HG02678 (cell line): Measurements from ENCODE around the gene TCF4.
A peak's percentile ranks its signal among the peaks of the same experiment; 100 is the strongest.

Experiments used
- ATAC-seq: cut with Tn5 transposase; IDR thresholded peaks from one replicate; pipeline ENCODE4 v1.9.1; 2021; ENCODE audit warnings: mild to moderate bottlenecking, moderate library complexity; ENCODE audit not compliant: unreplicated experiment

TCF4 gene

DNA sequence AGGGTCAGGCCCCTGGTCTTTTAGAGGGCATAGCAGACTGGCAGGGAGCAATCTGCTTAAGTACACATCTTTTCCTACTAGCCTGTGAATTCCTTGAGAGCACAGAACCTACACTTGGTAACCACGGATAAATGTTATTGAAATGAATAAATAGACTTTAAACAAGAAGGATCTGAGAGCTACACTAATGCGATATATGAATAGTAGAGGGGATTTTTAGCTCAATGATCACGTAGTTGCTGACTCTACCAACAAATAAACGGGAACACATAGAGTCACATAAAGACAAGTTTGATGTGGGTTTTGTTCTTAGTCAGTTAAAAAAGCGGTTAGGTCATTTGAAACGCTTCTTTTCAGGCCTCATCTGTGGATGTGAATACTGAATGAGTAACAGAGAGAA lies 338.4 kb downstream of the TCF4 start:
- peak; percentile 48 for ATAC-seq

DNA sequence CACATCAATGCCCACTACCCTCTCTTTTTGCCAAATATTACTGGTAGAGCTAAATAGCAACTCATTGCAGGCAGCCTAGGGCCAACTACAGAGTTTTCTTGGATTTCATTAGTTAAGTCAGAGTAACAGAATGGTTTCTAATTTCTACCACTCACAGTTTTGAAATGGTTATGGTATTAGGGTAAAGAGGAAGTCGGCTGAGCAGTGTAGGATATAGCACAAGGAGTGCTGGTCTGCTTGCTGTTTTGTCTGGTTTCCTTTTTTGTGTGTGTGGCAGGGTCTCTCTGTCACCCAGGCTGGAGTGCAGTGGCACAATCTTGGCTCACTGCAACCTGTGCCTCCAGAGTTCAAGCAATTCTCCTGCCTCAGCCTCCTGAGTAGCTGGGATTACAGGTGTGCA lies 339.5 kb downstream of the TCF4 start:
- no peak for ATAC-seq

DNA sequence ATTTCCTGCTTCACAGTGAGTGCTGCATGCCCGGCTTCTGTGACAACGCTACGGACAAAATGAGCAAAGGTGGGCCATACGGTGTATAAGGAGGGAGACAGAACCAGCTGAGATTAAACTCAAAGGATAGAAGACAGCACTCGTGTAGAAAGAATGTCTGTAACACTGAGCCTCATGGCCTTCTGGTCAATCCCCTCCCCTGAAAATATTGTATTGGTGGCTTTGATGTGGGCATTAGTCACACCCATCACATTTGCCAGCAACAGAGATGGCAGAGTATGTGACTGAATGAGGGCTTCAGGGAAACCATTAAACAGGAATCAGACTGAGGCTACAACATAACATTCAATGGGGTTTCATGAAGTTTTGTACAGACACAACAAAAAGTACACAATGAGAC lies 341.0 kb downstream of the TCF4 start:
- ATAC-seq, result no peak

DNA sequence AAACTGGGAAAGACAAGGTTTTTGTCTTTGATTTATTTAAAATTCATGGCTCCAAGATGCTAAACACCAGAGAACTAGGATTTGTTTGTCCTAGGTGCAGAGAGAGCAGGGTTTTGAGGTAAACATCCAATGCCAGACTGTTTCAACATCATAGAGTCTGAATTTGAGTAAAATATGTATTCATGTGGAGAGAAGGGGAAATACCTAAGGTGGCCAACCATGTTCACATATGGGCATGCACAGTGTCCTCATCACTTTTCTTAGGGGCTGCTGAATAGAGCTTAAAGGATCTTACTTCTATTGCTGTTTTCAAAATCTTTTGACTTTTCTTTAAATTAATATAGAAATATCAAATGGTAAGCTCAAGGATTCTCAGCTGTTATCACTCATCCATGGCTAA lies 341.7 kb downstream of the TCF4 start:
- peak; percentile 35 for ATAC-seq

DNA sequence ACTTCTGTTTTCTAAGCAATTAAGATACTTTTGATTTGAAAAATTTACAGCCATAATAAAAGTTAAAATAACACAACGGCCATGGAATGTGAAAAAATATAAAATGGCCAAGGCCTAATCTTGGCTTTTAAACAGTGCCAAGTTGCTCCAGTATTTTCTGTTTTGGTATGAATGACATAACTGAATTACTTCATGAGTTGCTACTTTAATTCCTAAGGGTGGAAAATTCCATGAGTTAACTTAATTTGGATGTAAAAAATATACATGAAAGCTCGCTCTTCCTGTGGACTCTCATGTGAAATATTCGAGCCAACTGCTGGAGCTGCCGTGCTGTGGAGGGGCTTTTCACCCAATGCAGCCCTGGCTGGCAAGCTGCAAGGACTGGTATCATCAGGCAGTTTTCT lies 342.8 kb downstream of the TCF4 start:
- no peak for ATAC-seq

DNA sequence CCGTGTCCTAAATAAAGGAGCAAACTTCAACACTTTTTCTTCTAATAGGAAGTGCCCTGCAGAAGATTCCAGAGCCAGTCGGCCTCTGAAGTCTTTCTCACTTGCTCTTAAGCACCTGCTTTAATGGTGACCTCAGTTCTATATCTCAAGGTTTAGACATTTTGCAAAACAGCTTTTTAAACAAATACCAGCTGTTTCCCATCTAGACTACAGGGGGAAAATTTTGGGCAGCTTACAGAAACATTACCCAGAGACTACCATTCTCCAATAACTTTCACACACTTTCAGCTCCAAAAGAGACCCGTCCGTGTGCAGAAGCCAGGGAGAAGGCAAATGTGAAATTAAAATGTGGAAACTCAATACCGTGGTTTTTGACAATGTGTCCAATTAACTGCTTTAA lies 343.4 kb downstream of the TCF4 start:
- no peak for ATAC-seq

DNA sequence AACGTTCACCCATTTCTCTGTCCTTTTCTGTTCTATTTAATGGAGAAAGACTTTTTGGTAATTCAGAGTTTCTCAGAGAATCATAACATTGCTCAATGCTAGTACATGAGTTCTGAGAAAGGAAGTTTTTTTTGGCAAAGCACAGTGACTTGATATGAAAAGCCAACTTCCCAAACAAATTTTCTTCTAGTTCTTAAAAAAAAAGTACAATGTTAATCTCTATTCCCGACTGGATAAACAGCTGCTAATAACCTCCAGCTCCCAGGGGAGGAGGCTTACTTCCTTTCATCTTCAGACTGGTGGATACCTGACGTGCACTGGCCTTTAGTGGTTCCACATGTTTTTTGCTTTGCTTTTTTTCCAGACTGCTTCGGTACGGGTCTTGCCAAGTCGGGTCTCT lies 344.1 kb downstream of the TCF4 start:
- no peak for ATAC-seq

DNA sequence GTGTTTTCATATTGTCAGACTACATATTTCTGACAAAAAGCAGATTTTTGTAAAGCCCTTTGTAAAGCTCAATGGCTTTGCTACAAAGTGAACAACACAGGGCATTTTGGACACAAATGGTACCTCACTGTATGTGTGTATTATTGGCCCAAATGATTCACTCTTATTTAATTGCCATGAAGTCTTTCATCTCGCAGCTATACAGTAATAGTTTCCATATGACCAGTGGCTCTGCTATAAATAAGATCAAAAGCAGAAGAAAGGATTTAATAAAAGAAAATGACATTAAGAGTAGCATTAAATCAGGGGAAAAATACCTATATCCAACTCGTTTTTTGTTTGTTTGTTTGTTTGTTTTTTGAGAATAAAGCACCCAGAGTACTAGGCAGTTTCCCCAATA lies 344.7 kb downstream of the TCF4 start:
- no peak for ATAC-seq

DNA sequence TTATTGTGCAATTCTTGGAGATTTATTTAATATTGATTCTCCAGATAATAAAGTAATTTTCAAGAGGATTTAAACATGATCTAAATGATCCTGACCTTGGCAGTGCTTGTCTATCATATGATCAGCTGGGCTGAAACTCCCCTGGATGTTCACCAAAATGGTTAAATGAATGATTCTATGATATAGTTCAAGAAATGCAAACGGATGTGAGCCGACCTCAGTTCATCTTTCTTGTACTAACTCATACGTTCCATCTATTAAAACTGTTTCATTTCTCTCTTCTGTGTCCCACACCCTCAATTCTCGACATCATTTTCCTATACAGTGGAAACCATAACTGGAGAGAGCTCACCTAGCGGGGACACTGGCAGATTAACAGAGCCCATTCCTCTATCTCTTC lies 347.0 kb downstream of the TCF4 start:
- ATAC-seq, result peak; percentile 46

DNA sequence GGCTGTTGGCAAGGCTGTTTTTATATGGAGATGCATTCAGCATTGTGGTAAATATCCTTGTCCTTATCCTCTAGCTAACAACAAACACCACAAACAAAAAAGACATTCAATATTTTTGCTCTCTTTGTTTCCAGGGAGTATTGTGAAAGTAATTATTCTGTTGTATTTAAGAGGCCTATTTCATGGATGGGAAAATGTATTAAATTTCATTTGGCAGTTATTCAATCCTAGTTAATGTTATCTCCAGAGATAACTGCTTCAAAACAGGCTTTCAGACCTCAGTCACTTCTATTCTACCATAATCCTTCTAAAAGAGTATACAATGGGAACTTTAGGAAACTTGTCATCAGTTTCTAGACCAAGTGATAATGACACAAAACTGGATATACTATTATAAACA lies 348.3 kb downstream of the TCF4 start:
- no peak for ATAC-seq

DNA sequence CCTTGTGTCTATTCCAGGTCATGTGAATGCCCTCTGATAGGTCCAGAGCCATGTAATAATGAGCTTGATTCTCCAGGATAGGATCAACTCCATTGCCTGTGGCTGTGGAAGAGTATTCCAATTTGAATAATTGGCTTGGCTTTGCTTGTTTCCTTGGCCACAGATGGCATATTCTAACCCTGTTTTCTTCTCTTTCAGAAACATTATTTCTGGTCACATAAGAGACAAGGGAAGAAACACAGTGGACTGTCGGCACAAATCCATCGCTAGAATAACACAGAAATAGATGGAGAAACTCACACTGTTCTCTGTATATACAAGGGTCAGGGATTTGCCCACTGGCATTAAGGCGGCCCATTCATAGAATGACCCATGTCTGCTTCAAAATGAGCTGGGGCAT lies 350.3 kb downstream of the TCF4 start:
- no peak for ATAC-seq

DNA sequence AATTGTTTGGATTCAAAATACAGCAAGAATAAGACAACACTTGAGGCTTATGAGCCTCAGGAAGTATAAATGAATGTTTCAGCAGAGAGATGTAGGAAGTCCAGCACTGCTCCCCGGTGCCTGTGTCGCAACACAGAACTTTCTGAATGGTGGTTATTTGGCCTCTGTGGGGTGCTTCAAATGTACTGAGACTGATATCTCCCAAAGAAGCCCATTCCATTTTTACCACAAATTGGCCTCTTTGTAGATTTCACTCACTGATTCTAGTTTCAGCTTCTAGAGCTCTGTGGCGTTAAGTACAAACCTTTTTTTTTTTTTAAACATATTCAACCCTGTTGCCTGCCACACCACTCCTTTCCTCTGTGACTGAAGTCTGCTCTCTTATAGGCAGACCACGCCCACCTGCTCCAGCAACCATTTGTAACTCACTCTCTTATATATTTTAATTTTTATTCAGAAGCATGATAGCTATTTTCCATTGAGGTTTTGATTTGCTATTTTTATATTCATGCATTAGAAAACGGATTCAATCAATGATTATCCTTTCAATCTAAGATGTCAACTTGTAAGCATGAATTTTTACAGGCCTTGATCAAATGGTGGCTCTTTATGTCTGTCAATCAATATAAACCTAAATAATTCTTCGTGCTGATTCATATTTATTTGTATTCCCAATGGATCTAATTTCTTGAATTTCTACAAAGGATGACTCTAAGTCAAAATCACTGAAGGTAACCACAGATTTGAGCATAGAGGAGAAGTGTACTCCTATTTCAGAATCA lies 351.7 kb downstream of the TCF4 start:
- peak; percentile 57 for ATAC-seq

DNA sequence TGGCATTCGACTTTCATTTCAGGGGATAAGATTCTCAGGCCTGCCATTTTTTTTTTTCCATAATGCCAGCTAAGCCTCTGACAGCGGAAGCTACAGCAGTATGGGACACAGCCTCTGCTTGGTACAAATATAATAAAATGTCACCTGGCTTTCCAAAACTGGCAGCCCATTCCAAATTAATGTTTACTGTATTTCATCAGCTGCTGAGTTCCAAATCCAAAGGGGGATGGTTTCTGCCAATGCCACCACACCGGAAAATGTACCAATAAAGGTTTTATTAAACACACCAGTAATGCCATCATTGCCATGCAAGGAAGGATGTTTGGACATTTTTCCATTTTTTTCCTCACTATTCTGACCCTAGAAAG lies 352.9 kb downstream of the TCF4 start:
- ATAC-seq, result no peak

DNA sequence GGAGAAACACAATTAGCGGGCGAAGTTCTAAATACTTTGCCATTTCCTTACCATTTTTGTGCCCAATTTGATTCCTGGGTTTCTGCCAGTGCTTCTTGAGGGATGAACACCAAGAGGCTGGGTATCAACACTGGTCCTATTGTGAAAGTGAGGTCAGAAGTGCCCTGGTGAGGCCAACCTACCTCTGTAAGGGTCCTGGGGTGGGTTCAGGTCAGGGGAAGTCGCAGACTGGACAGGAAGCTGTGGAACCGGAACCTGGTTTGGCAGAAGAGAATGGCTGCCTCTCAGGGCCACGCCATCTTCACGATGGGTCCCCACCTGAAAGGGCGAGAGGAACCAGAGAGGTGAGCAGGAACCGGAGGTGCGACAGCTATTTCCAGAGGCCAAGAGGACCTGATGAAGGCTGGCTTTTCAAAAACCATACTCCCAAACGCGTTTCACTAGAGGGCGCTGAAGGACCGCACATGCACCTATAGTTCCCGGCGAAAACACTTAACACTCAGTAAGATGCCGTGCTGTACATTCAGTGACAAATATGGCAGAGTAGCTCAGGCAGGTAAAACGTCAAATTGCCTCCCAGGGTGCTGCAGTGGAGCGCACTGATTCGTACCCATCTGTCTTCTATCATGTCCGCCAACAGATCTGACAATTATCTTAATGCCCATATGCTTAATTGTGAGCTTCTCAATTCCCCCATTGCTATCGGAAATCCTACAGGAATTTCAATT lies 353.5 kb downstream of the TCF4 start:
- ATAC-seq, result peak; percentile 67

DNA sequence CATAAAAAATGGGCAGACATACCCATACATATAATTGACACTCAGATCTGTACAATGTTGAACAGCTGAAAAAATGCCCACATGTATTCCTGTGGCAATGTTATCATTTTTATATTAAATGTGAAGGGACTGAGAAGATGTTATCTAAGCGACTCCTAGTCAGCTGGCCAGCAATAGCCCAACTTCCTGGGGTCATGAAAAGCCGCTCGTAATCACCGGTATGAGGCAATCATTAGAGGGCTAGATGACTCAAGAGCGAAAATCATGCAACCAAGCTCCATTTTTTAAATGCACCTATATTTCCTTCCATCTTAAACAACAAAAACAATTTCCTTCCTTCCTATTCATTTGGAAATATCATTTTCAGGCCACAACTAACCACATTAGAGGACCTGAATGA lies 354.1 kb downstream of the TCF4 start:
- no peak for ATAC-seq

DNA sequence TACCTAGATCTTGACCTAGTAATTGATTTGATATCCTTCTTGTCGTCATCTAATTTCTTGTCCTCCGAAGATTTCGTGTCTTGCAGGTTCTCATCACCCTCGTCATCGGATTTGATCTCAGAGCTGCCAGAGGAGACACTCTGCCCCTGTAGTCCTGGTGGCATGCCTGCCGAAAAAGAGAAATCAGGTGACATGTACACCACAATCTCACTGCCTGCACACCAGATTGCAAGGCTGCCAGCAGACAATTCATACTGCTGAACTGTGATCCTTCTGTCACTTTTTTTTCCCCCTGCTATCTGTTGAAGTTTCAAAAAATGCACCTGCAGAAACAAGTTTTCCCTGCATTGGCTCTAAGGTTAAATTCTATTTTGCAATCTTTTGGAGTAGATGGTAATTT lies 355.5 kb downstream of the TCF4 start:
- ATAC-seq, result no peak

DNA sequence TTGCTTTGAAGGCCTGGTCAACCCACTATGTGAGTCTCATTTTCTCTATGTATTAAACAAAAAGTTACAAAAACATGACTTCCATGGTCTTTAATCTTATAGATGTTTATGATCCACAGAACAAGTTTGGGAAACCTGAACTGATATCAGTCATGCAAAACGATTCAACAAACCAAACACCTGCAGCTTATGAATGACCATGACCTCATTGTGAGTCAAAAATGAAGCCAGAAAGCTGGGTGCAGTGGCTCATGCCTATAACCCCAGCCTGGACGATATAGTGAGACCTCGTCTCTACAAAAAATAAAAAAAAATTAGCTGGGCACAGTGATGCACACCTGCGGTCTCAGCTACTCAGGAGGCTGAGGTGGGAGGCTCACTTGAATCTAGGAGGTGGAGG lies 358.3 kb downstream of the TCF4 start:
- no peak for ATAC-seq

DNA sequence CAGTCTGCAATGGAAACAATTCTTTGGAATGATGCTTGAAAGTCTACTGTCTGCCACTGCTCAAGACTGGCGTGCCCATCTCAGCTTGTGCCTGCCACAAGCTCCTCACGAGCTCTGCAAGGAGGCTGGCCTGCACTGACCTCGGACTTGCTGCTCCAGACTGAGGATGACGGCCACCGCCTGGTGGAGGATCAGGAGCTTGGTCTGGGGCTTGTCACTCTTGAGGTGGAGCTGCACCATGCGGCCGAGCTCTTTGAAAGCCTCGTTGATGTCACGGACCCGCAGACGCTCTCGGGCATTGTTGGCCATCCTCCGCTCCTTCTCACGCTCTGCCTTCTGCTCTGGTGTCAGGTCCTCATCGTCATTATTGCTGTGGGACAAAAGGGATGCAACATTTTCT lies 359.3 kb downstream of the TCF4 start:
- ATAC-seq, result no peak

DNA sequence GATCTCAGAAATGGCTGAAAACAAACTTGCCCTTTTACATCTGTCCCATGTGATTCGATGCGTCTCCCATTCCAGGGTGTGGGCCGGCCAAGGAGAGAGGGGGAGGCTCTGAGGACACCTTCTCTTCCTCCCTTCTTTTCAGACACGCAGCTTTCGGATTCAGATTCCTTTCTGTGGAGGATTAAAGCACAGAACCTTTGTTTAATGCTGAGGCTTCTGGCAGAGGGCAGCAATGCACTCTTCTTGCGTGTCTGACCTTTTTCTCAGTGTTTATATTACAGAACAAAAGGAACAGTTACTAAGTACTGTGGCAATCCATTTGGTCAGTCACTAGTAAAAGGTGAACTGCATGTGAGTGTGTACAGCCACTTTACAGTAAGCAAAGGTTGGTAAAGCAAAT lies 359.8 kb downstream of the TCF4 start:
- no peak for ATAC-seq

DNA sequence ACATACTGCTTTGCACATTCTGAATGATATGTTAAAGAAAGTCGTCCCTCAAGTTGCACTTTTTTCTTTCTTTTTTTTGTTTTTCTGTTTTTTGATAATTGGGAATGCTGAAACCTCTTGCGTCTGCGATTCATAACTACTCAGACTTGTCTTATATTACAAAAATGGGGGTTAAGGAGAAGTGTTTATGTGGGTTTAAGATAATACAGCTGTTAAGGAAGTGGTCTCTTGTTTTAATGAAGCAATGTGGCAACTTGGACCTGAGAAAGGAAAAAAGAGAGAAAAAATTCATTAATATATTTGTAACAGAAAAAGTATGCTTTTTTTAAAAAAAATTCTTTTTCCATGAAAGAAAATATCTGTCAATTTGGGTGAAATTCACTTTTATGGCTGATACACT lies 360.2 kb downstream of the TCF4 start:
- no peak for ATAC-seq

DNA sequence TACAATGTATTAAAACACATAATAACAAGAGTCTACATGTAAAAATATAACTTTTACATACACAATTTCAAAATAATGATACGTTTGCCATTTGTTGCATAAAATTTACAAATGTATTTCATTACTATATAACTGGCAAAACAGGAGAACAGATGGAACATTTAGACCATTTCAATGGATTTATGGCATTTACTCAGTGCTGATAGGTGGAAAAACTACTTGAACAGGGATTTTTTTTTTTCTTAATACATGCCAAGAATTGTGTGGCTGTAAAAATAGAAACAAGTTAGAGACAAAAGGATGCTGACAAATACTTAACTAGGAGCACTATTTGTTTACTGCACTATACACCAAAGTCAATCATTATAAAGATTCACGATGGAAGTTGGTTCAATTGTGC lies 361.9 kb downstream of the TCF4 start:
- ATAC-seq, result no peak

DNA sequence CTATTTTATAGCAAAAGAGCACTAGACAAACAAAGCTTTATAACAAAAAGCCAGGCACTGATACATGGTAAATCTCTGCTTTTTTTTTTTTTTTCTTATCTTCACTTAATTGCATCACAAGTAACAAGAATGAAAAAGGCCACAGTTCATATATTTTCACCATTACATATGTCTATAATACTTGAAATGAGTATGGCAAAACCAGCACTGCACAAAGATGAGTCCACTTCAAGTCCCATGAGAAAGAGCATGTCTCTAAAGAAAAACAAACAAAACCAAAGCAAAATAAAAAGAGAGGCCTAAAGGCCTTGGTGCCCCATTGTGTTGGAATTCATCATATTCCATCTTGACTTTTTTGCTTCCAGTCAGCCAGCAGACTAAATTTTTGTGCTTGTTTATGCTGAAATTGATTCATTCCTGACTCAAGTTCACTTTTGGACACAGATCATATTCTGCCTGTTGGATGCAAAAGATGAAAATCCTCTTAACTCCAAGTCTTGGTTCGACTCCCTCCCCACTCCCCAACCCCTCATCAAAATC lies 363.8 kb downstream of the TCF4 start:
- no peak for ATAC-seq
